Activated CD4-positive, alpha-beta memory T cell treated with anti-CD3 and anti-CD28 coated beads, Interleukin-2, amount 10 ng/mL, durations not matched to agents 7 days and 5 days (primary cell): Measurements from ENCODE around the gene SUV39H2. TPM values are rescaled to one million over a fixed set of nuclear protein-coding genes. Genes with fewer than 3 reads are reported as not detected.
"Not testable (repeated sequence)": the region's sequence is repeated elsewhere in the genome, so short reads cannot be mapped to it uniquely, and the experiment has no call there.

Experiments used
- CTCF ChIA-PET: fragments of 350-600 bp; sonication (Branson Sonifier 250); formaldehyde crosslinking; loops from one replicate; lab custom pipeline; 2021; ENCODE audit warnings: antibody characterized with exemption, inconsistent platforms; lab: Charles Lee
- POLR2A ChIA-PET: fragments of 350-600 bp; sonication (Branson Sonifier 250); formaldehyde crosslinking; loops from one replicate; lab custom pipeline; 2021; ENCODE audit warnings: antibody characterized with exemption; lab: Charles Lee
- DNase-seq: peaks from one replicate; pipeline ENCODE4 v3.0.0-alpha.2; 2020
- H3K27ac Mint-ChIP-seq: one replicate; pipeline ENCODE4 v1.8.0; 2021; ENCODE audit warnings: mild to moderate bottlenecking, mixed read lengths
- H3K27me3 Mint-ChIP-seq: one replicate; pipeline ENCODE4 v1.8.0; 2021; ENCODE audit warnings: mixed read lengths
- H3K36me3 Mint-ChIP-seq: one replicate; pipeline ENCODE4 v1.8.0; 2021; ENCODE audit warnings: low read depth, mixed read lengths
- H3K4me1 Mint-ChIP-seq: one replicate; pipeline ENCODE4 v1.8.0; 2021; ENCODE audit warnings: mixed read lengths
- H3K4me3 Mint-ChIP-seq: one replicate; pipeline ENCODE4 v1.8.0; 2021; ENCODE audit warnings: mild to moderate bottlenecking, mixed read lengths
- H3K9me3 Mint-ChIP-seq: one replicate; pipeline ENCODE4 v1.8.0; 2021; ENCODE audit warnings: mixed read lengths
- total RNA-seq, 2 experiments: library from RNA; stranded (reverse); gene quantifications; one replicate each; pipeline ENCODE4 v1.2.3, GENCODE V29; 2021

The SUV39H2 gene
- total RNA-seq, 2 experiments from 2014 or later, result 24.5 to 25.2 TPM

DNA sequence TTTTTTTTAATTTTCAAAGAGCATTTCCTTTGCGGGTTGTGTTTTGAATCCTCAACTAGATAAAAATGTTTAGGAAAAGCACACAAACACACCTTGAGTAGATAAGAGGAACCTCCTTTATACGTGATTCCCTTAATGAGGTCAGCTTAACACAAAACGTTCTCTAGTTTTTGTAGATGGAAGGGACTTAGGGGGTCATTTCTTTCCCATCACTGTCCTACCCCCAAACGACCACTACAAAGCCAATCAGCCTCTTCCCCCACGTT lies 1.2 kb downstream of the SUV39H2 start:
- ChIA-PET CTCF (interaction anchor here (1.0 to 2.2 kb wide), 3 partner anchors 10 to 44 kb away, joined by 3 to 12 read pairs (median 4); no protein-coding TSS in a partner anchor), POLR2A (interaction anchor here (0.6 to 4.8 kb wide), 8 partner anchors 10 to 694 kb away, joined by 3 to 53 read pairs (median 8); partner anchors contain the start of genes CDNF, HSPA14, MEIG1 and MSANTD7)
- Mint-ChIP-seq H3K27me3 (no peaks in the 10 kb centered on the region), H3K36me3 (peaks cover 18% of the 10 kb centered on the region), H3K27ac (peak overlapping the region; percentile 78), H3K4me3 (peak overlapping the region; percentile 82), H3K4me1 (peaks cover 53% of the 10 kb centered on the region), H3K9me3 (no peaks in the 10 kb centered on the region)
- no peak for DNase-seq

GRCh38 chr10:14880229-14880628 lies 1.6 kb downstream of the SUV39H2 start:
- CTCF ChIA-PET, result interaction anchor here (1.0 to 2.2 kb wide), 3 partner anchors 10 to 44 kb away, joined by 3 to 12 read pairs (median 4); no protein-coding TSS in a partner anchor
- Mint-ChIP-seq H3K9me3 (no peaks in the 10 kb centered on the region), H3K27me3 (no peaks in the 10 kb centered on the region), H3K27ac (peak overlapping the region; percentile 78), H3K36me3 (peaks cover 18% of the 10 kb centered on the region), H3K4me3 (peak overlapping the region; percentile 82), H3K4me1 (peaks cover 53% of the 10 kb centered on the region)
- POLR2A ChIA-PET, result interaction anchor here (0.9 to 4.8 kb wide), 6 partner anchors 21 to 695 kb away, joined by 3 to 53 read pairs (median 14); partner anchors contain the start of genes CDNF, HSPA14, MEIG1 and MSANTD7
- DNase-seq, result no peak

DNA sequence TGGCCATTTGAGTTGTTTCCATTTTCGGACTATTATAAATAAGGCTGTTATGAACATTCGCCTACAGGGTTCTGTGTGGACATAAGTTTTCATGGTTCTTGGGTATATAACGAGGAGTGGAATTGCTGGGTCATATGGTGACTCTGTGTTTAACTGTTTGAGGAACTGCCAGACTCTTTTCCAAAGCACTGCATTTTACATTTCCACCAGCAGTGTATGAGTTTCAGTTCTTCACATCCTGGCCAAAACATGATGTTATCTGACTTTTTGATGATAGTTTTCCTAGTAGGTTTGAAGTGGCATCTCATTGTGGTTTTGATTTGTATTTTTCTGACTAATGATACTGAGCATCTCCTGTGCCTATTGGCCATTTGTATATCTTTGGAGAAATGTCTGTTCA lies 5.4 kb downstream of the SUV39H2 start:
- POLR2A ChIA-PET, result interaction anchor here (1.0 to 2.0 kb wide), 2 partner anchors 19 to 46 kb away, joined by 3 to 6 read pairs; partner anchors contain the start of genes CDNF, HSPA14 and MSANTD7
- no peak overlapping the region for H3K27ac Mint-ChIP-seq
- H3K4me1 Mint-ChIP-seq, result peaks cover 33% of the 10 kb centered on the region
- no peaks in the 10 kb centered on the region for H3K27me3 Mint-ChIP-seq
- CTCF ChIA-PET, result no interaction called here
- no peak overlapping the region for H3K4me3 Mint-ChIP-seq
- no peaks in the 10 kb centered on the region for H3K9me3 Mint-ChIP-seq
- peaks cover 13% of the 10 kb centered on the region for H3K36me3 Mint-ChIP-seq
- no peak for DNase-seq

DNA sequence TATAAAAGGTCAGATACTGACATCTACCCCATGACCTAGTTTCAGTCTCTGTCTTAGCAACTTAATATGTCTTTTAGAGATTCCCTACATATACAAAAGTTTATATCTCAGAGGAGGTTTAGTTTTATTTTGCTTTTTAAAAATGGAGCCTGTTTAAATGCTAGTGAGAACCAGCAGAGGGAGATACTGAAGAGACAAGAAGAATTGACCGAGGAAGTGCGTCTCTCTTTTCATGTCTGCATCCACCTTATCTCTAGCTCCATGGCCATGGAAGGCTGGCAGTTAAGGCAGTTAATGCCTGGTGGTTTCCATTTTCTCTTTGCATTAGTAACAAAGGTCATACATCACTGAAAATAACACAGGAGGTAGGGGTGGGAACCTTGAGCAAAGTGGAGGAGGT lies 10.7 kb downstream of the SUV39H2 start:
- DNase-seq, result no peak
- H3K4me1 Mint-ChIP-seq, result peaks cover 8% of the 10 kb centered on the region
- peaks cover 24% of the 10 kb centered on the region for H3K36me3 Mint-ChIP-seq
- CTCF ChIA-PET, result interaction anchor here (1.0 to 3.3 kb wide), 4 partner anchors 9 to 17 kb away, joined by 3 to 12 read pairs (median 4); no protein-coding TSS in a partner anchor
- no peak overlapping the region for H3K27ac Mint-ChIP-seq
- no peaks in the 10 kb centered on the region for H3K27me3 Mint-ChIP-seq
- H3K4me3 Mint-ChIP-seq, result no peak overlapping the region
- POLR2A ChIA-PET, result interaction anchor here (0.6 to 2.3 kb wide), 3 partner anchors 9 to 328 kb away, joined by 3 to 12 read pairs (median 5); partner anchors contain the start of gene SUV39H2
- H3K9me3 Mint-ChIP-seq, result no peaks in the 10 kb centered on the region

DNA sequence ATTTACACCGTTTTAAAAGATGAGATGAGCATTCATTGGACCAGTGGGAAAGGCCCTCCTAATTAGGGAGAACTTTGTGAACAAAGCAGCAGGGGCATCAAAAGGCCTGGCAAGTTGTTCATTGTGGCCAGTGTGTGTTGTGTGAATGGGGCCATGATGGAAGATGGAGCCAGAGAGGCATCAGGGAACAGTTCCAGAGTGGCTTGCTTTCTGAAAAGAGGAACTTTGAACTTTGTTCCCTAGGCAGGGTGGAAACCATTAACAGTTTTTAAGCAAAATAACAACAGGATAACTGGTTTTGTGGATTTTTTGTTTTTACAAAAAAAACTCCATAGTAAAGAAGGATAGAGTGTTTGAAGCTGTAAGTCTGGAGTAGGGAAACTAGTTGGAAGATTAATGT lies 12.5 kb downstream of the SUV39H2 start:
- Mint-ChIP-seq H3K36me3 (peaks cover 31% of the 10 kb centered on the region), H3K27me3 (no peaks in the 10 kb centered on the region), H3K4me1 (peaks cover 8% of the 10 kb centered on the region), H3K9me3 (no peaks in the 10 kb centered on the region), H3K27ac (no peak overlapping the region), H3K4me3 (no peak overlapping the region)
- ChIA-PET POLR2A (no interaction called here), CTCF (interaction anchor here (3.3 kb wide), 1 partner anchor 11 kb away, joined by 12 read pairs; no protein-coding TSS in a partner anchor)
- no peak for DNase-seq

- ChIA-PET CTCF (interaction anchor here (1.0 to 2.2 kb wide), 4 partner anchors 11 to 367 kb away, joined by 3 to 5 read pairs (median 4); no protein-coding TSS in a partner anchor), POLR2A (interaction anchor here (2.0 to 2.1 kb wide), 2 partner anchors 26 to 49 kb away, joined by 7 to 12 read pairs; partner anchors contain the start of genes DCLRE1C and SUV39H2)
- Mint-ChIP-seq H3K9me3 (peaks cover 2% of the 10 kb centered on the region), H3K27me3 (no peaks in the 10 kb centered on the region), H3K4me1 (peaks cover 13% of the 10 kb centered on the region), H3K4me3 (no peak overlapping the region), H3K27ac (no peak overlapping the region), H3K36me3 (peaks cover 52% of the 10 kb centered on the region)
- no peak for DNase-seq
Measured at GRCh38 chr10:14904316-14904732, 25.7 kb downstream of the SUV39H2 start.

DNA sequence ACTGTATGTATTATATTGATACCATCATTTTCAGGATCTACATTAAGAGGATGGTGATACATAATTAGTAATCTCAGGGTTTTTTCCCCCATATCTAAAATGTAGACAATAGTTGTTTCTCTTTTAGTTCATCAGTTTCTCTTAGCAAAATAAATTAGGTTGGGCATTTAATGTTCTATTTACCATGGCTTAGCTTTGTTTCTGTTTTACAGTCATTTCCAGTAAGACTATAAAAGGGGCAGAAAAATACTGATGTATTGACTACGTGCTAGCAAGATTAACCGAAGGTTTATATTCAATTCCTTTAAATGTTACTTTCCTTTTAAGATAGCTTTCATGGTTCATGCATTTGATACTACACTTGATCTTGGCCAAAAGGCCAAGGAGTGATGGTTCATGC lies 26.2 kb downstream of the SUV39H2 start:
- Mint-ChIP-seq H3K27me3 (no peaks in the 10 kb centered on the region), H3K36me3 (peaks cover 52% of the 10 kb centered on the region), H3K27ac (no peak overlapping the region), H3K9me3 (peaks cover 2% of the 10 kb centered on the region), H3K4me1 (peaks cover 13% of the 10 kb centered on the region), H3K4me3 (no peak overlapping the region)
- POLR2A ChIA-PET, result interaction anchor here (2.0 kb wide), 1 partner anchor 27 kb away, joined by 7 read pairs; the partner anchor contains the start of gene SUV39H2
- no peak for DNase-seq
- CTCF ChIA-PET, result interaction anchor here (0.9 to 1.4 kb wide), 3 partner anchors 27 to 405 kb away, joined by 3 to 5 read pairs (median 3); no protein-coding TSS in a partner anchor

GRCh38 chr10:14905890-14906289 lies 27.2 kb downstream of the SUV39H2 start:
- Mint-ChIP-seq H3K4me3 (no peak overlapping the region), H3K36me3 (peaks cover 58% of the 10 kb centered on the region), H3K4me1 (peaks cover 13% of the 10 kb centered on the region), H3K27me3 (no peaks in the 10 kb centered on the region), H3K9me3 (peaks cover 4% of the 10 kb centered on the region), H3K27ac (peak overlapping the region; percentile 36)
- ChIA-PET CTCF (interaction anchor here (0.5 to 1.4 kb wide), 5 partner anchors 16 to 406 kb away, joined by 3 to 5 read pairs (median 3); no protein-coding TSS in a partner anchor), POLR2A (interaction anchor here (2.0 kb wide), 1 partner anchor 28 kb away, joined by 7 read pairs; the partner anchor contains the start of gene SUV39H2)
- DNase-seq, result no peak

GRCh38 chr10:14906765-14907164 lies 28.1 kb downstream of the SUV39H2 start:
- DNase-seq, result no peak
- ChIA-PET CTCF (interaction anchor here (1.4 kb wide), 1 partner anchor 17 kb away, joined by 3 read pairs; no protein-coding TSS in a partner anchor), POLR2A (no interaction called here)
- Mint-ChIP-seq H3K27me3 (no peaks in the 10 kb centered on the region), H3K4me1 (peaks cover 13% of the 10 kb centered on the region), H3K4me3 (no peak overlapping the region), H3K9me3 (peaks cover 4% of the 10 kb centered on the region), H3K27ac (no peak overlapping the region), H3K36me3 (peaks cover 67% of the 10 kb centered on the region)

DNA sequence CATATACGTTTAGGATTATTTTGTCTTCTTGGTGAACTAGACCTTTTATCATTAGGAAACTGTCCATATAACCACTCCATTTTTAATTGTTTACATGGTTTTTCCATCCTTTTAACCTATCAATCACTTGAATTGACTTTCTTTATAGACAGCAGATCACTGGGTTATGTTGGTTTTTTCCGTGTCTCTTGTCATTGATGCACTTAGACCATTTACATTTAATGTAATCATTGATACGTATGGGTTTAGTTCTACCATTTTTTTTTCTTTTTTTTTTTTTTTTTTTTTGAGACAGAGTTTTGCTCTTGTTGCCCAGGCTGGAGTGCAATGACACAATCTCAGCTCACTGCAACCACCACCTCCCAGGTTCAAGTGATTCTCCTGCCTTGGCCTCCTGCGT lies 28.9 kb downstream of the SUV39H2 start:
- peaks cover 13% of the 10 kb centered on the region for H3K4me1 Mint-ChIP-seq
- H3K36me3 Mint-ChIP-seq, result peaks cover 74% of the 10 kb centered on the region
- H3K9me3 Mint-ChIP-seq, H3K27me3 Mint-ChIP-seq, H3K27ac Mint-ChIP-seq, H3K4me3 Mint-ChIP-seq, POLR2A ChIA-PET, DNase-seq, CTCF ChIA-PET: not testable (repeated sequence)

GRCh38 chr10:14909101-14909500 lies 30.4 kb downstream of the SUV39H2 start:
- Mint-ChIP-seq H3K4me1 (peaks cover 13% of the 10 kb centered on the region), H3K4me3 (no peak overlapping the region), H3K27ac (no peak overlapping the region), H3K9me3 (peaks cover 5% of the 10 kb centered on the region), H3K27me3 (no peaks in the 10 kb centered on the region), H3K36me3 (peaks cover 88% of the 10 kb centered on the region)
- CTCF ChIA-PET, result no interaction called here
- no peak for DNase-seq
- POLR2A ChIA-PET, result no interaction called here

DNA sequence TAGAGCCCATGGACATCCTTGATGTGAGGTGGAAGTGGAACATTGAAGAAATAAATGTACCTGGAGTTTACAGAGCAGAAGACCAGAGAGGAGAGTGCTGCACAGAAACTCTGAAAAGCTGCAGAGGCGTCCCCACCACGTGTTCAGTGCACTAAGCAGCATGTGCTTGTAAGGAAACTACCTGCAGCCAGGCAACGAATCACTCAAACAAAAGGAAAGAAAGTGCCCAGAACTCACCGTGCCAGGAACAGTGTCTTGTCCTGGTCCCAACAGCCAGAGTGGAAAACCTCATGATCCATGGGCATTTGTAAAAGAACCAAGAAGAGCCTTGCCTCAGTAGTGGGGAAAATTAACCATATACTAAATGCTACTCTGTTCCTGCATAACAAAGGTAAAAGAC lies 32.3 kb downstream of the SUV39H2 start:
- Mint-ChIP-seq H3K27me3 (no peaks in the 10 kb centered on the region), H3K9me3 (peaks cover 10% of the 10 kb centered on the region), H3K4me1 (peaks cover 17% of the 10 kb centered on the region)

DNA sequence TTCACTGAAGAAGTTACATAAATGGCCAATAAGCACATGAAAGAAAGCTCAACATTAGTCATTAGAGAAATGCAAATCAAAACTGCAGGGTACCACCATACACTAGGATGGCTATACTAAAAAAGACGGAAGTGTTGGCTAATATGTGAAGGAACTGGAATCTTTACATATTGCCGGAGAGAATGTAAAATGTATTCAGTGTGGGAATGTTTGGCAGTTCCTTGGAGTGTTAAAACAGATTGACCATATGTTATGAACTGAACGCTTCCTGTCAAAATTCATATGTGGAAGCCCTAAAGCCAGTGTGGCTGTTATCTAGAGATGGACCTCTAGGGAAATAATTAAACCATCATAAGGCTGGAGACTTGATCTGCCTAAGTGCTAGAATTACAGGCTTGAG lies 33.1 kb downstream of the SUV39H2 start:
- Mint-ChIP-seq H3K4me3 (no peak overlapping the region), H3K27me3 (no peaks in the 10 kb centered on the region), H3K36me3 (peaks cover 95% of the 10 kb centered on the region), H3K4me1 (peaks cover 16% of the 10 kb centered on the region), H3K9me3 (peaks cover 16% of the 10 kb centered on the region), H3K27ac (no peak overlapping the region)
- POLR2A ChIA-PET, result interaction anchor here (0.7 to 2.0 kb wide), 2 partner anchors 13 to 14 kb away, joined by 3 to 5 read pairs; no protein-coding TSS in a partner anchor
- CTCF ChIA-PET, result no interaction called here
- no peak for DNase-seq

More for the DNA sequence above, 32.3 kb downstream of the SUV39H2 start:
- ChIA-PET POLR2A (interaction anchor here (0.7 kb wide), 1 partner anchor 13 kb away, joined by 3 read pairs; no protein-coding TSS in a partner anchor), CTCF (no interaction called here)
- Mint-ChIP-seq H3K4me3 (no peak overlapping the region), H3K36me3 (peaks cover 93% of the 10 kb centered on the region), H3K27ac (no peak overlapping the region)
- no peak for DNase-seq
